HCT116 (cell line): ENCODE data around the gene USF2.

Experiments used
- CBX3 ChIP-seq: IDR thresholded peaks from 2 replicates; pipeline ENCODE4 v1.6.1; 2012; ENCODE audit warnings: low read depth
- CTCF ChIP-seq, 3 experiments: fragments of 200-600 bp in 1 of 3; sonication (generic) in 1 of 3; IDR thresholded peaks in 2 of 3; conservative IDR thresholded peaks in 1 of 3; 2 replicates each; pipeline ENCODE4 v1.5.1; 2012 to 2017; ENCODE audit warnings: low read depth in 2 of 3, low read length in 2 of 3, antibody characterized with exemption in 1 of 3, borderline replicate concordance in 1 of 3, control low read depth in 1 of 3, mild to moderate bottlenecking in 1 of 3, mixed read lengths in 1 of 3, mixed run types in 1 of 3, moderate library complexity in 1 of 3; ENCODE audit not compliant: insufficient read depth in 1 of 3
- ELF1 ChIP-seq: IDR thresholded peaks from 2 replicates; pipeline ENCODE4 v1.6.1; 2012; ENCODE audit warnings: low read depth, borderline replicate concordance
- EZH2phosphoT487 ChIP-seq: fragments of 200-600 bp; IDR thresholded peaks from 2 replicates; pipeline ENCODE4 v1.6.1; 2018; ENCODE audit warnings: antibody characterized with exemption, borderline replicate concordance
- FOSL1 ChIP-seq: IDR thresholded peaks from 2 replicates; pipeline ENCODE4 v1.6.1; 2012; ENCODE audit warnings: low read depth
- JUND ChIP-seq: IDR thresholded peaks from 2 replicates; pipeline ENCODE4 v1.6.1; 2012
- MAX ChIP-seq: IDR thresholded peaks from 2 replicates; pipeline ENCODE4 v1.6.1; 2012
- POLR2A ChIP-seq: IDR thresholded peaks from 2 replicates; pipeline ENCODE4 v1.7.0; 2011; ENCODE audit warnings: borderline replicate concordance; ENCODE audit not compliant: insufficient read depth, insufficient read length; ENCODE audit errors: extremely low read depth
- POLR2AphosphoS5 ChIP-seq: IDR thresholded peaks from 2 replicates; pipeline ENCODE4 v1.6.1; 2011; ENCODE audit warnings: mild to moderate bottlenecking, low read depth, low read length, moderate library complexity
- RAD21 ChIP-seq: IDR thresholded peaks from 2 replicates; pipeline ENCODE4 v1.6.1; 2012; ENCODE audit warnings: low read depth, mild to moderate bottlenecking
- SP1 ChIP-seq: IDR thresholded peaks from 2 replicates; pipeline ENCODE4 v1.6.1; 2012; ENCODE audit warnings: low read depth
- TCF7L2 ChIP-seq: IDR thresholded peaks from 2 replicates; pipeline ENCODE4 v1.7.0; 2011; ENCODE audit warnings: borderline replicate concordance, inconsistent platforms; ENCODE audit not compliant: insufficient read depth, insufficient read length; ENCODE audit errors: extremely low read depth

GRCh38 chr19:35265126-35265899, 3.4 kb upstream of the USF2 start:
- TF ChIP-seq FOSL1 (no peak), CBX3 (no peak), RAD21 (no peak), POLR2A (no peak), CTCF (IDR thresholded peaks at IDR 0.05 in 2 of 3, conservative IDR thresholded peaks at IDR 0.05 in 1 of 3; ENCODE audit: borderline replicate concordance in 1 of 3, insufficient read depth in 1 of 3, low read depth in 2 of 3, low read length in 2 of 3) (no peak), EZH2phosphoT487 (no peak), ELF1 (no peak), MAX (no peak), POLR2AphosphoS5 (no peak; the same call in 1 of the 2 replicates), SP1 (no peak), TCF7L2 (no peak), JUND (no peak)
